ENCODE data around the gene DUS1L.

DNA sequence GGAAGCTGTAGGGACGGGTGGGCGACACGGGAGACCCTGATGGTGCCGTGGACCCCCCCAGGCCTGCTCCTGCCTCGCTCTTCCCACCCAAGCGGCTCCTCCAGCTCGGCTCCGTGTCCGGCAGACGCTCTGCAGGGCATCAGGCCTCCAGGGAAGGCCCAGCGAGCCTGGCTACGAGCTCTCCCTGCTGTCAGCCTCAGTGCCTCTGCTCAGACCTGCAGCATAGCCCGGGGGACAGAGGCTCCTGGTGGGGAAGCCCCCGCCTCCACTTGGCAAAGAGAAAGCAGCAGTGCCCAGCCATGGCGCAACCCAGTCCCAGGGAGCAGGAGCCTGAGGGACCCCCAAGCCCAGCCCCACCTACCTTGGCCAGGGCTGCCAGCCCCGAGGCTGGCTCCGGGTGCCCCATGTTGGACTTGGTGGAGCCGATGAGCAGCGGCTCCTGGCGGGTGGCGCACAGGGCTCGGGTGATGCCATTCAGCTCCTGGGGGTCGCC, 26.5 kb upstream of the DUS1L start:
- TF ChIP-seq POLR2AphosphoS5 (IDR thresholded peaks at IDR 0.05; ENCODE audit: low read depth, low read length) (no peak), RAD21 (IDR thresholded peaks at IDR 0.05; ENCODE audit: low read depth) (no peak), EGR1 (IDR thresholded peaks at IDR 0.05; ENCODE audit: low read depth) (no peak)
- TF ChIP-seq, protein P1, sequence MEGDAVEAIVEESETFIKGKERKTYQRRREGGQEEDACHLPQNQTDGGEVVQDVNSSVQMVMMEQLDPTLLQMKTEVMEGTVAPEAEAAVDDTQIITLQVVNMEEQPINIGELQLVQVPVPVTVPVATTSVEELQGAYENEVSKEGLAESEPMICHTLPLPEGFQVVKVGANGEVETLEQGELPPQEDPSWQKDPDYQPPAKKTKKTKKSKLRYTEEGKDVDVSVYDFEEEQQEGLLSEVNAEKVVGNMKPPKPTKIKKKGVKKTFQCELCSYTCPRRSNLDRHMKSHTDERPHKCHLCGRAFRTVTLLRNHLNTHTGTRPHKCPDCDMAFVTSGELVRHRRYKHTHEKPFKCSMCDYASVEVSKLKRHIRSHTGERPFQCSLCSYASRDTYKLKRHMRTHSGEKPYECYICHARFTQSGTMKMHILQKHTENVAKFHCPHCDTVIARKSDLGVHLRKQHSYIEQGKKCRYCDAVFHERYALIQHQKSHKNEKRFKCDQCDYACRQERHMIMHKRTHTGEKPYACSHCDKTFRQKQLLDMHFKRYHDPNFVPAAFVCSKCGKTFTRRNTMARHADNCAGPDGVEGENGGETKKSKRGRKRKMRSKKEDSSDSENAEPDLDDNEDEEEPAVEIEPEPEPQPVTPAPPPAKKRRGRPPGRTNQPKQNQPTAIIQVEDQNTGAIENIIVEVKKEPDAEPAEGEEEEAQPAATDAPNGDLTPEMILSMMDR (IDR thresholded peaks at IDR 0.05 in 2 of 3, conservative IDR thresholded peaks at IDR 0.05 in 1 of 3; ENCODE audit: borderline replicate concordance in 1 of 3, insufficient read depth in 1 of 3, low read depth in 2 of 3, low read length in 2 of 3), result no peak
